B cell (primary cell): ENCODE data around the gene SGCA.

ENCODE experiments used
- EZH2 ChIP-seq: IDR thresholded peaks from 2 replicates; pipeline ENCODE4 v1.6.1; 2012; ENCODE audit warnings: borderline replicate concordance, low read depth, mild to moderate bottlenecking, moderate library complexity, low read length; ENCODE audit not compliant: insufficient read depth, poor library complexity, severe bottlenecking
- TF ChIP-seq, protein P1 (sequence below): fragments of 200-600 bp; IDR thresholded peaks from one replicate; pipeline ENCODE4 v1.8.0; 2022; ENCODE audit warnings: antibody characterized with exemption, mild to moderate bottlenecking

DNA sequence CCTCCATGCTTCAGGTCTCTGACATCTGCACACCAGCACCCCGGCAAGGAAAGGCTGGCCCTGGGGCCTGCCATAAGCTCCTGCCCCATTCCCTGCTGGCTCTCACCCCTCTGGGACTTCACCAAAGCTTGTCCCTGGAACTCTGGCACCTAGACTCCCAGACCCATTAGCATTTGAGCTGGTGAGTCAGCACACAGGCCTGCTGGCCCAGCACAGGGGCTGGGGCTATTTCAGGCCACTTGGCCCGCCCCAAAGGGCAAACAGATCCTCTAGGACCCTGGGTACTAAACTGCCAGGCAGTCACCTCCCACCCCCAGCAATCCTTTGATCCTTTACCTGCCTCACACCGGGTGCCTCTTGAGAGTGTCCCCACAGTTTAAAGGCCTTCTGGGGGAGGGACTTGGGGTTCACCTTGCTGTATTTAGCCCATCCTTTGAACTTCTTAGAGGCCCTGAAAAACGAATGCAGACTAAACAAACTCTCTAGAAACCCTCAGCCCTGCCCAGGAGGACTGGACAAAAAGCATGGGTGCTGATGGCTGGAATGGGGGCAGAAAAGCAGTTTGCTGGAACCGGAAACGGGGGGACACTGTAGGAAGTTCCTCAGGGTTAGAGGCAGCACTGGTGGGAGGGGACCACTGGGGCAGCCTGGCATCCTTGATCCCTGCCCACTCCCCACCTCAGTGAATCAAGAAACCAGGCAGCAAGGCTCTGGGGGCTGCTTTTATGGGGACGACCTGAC is 32.6 kb upstream of the SGCA start:
- TF ChIP-seq, protein P1, sequence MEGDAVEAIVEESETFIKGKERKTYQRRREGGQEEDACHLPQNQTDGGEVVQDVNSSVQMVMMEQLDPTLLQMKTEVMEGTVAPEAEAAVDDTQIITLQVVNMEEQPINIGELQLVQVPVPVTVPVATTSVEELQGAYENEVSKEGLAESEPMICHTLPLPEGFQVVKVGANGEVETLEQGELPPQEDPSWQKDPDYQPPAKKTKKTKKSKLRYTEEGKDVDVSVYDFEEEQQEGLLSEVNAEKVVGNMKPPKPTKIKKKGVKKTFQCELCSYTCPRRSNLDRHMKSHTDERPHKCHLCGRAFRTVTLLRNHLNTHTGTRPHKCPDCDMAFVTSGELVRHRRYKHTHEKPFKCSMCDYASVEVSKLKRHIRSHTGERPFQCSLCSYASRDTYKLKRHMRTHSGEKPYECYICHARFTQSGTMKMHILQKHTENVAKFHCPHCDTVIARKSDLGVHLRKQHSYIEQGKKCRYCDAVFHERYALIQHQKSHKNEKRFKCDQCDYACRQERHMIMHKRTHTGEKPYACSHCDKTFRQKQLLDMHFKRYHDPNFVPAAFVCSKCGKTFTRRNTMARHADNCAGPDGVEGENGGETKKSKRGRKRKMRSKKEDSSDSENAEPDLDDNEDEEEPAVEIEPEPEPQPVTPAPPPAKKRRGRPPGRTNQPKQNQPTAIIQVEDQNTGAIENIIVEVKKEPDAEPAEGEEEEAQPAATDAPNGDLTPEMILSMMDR, result no peak
- TF ChIP-seq EZH2, result no peak
